Effector memory CD4-positive, alpha-beta T cell (primary cell): ENCODE results near the gene PIK3CB.
"Not testable (repeated sequence)": the region's sequence is repeated elsewhere in the genome, so short reads cannot be mapped to it uniquely, and the experiment has no call there.

ENCODE experiments used
- DNase-seq, 3 donors: peaks; one replicate each; pipeline ENCODE4 v3.0.0-alpha.2; 2020
- H3K27ac ChIP-seq: 2 replicates; pipeline ENCODE4 v1.7.0; 2013; ENCODE audit warnings: mild to moderate bottlenecking, low read length, moderate library complexity; ENCODE audit not compliant: insufficient read depth, poor library complexity, severe bottlenecking
- H3K27me3 ChIP-seq: replicated peaks from 2 replicates; pipeline ENCODE4 v1.7.0; 2013; ENCODE audit warnings: mild to moderate bottlenecking, low read length; ENCODE audit not compliant: insufficient read depth, control insufficient read depth, poor library complexity, severe bottlenecking
- H3K36me3 ChIP-seq: 2 replicates; pipeline ENCODE4 v1.7.0; 2013; ENCODE audit warnings: mild to moderate bottlenecking, low read length, moderate library complexity; ENCODE audit not compliant: control insufficient read depth, insufficient read depth
- H3K4me1 ChIP-seq: 2 replicates; pipeline ENCODE4 v1.7.0; 2013; ENCODE audit warnings: low read length, mild to moderate bottlenecking; ENCODE audit not compliant: control insufficient read depth, insufficient read depth, poor library complexity, severe bottlenecking
- H3K4me3 ChIP-seq: 2 replicates; pipeline ENCODE4 v1.7.0; 2013; ENCODE audit warnings: low read length, low read depth, mild to moderate bottlenecking; ENCODE audit not compliant: insufficient read depth, poor library complexity, severe bottlenecking
- H3K9me3 ChIP-seq: 2 replicates; pipeline ENCODE4 v1.7.0; 2013; ENCODE audit warnings: mild to moderate bottlenecking, low read length, moderate library complexity; ENCODE audit not compliant: control insufficient read depth

The PIK3CB gene

DNA sequence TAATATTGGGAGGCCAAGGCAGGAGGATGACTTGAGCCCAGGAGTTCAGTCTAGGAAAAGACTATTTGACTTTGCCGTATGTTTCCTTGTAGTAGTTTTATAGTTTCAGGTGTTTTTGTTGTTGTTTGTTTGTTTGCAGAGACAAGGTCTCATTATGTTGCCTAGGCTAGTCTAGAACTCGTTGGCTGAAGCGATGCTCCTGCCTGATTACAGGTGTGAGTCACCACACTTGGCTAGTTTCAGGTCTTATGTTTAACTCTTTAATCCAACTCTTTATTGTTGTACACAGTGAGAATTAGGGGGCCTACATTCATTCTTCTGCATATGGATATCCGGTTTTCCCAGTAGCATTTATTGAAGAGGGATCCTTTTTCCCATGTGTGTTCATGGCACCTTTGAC, 194.2 kb downstream of the PIK3CB start:
- no peak overlapping the region for H3K27ac ChIP-seq
- no peak overlapping the region for H3K4me3 ChIP-seq
- peaks cover 6% of the 10 kb centered on the region for H3K9me3 ChIP-seq
- no peak for DNase-seq
- no peaks in the 10 kb centered on the region for H3K4me1 ChIP-seq
- no peaks in the 10 kb centered on the region for H3K36me3 ChIP-seq
- H3K27me3 ChIP-seq, result no peaks in the 10 kb centered on the region

DNA sequence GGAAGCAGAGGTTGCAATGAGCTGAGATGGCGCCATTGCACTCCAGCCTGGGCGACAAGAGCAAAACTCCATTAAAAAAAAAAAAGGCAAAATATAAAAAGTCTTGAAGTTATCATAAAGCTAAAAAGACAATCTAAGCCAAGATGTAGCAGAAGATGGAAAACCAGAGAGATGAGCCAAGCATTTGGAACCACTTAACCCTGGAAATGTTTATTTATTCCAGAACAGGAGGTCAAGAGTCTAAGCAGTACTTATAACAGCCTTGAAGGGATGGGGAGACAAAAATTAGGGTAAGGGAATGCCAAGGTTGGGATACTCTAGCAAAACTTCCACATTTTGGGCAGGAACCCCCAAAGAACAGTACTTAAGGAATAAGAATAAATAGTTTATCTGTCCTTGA, 196.1 kb downstream of the PIK3CB start:
- DNase-seq, result no peak
- no peaks in the 10 kb centered on the region for H3K9me3 ChIP-seq
- no peak overlapping the region for H3K4me3 ChIP-seq
- no peaks in the 10 kb centered on the region for H3K36me3 ChIP-seq
- no peak overlapping the region for H3K27ac ChIP-seq
- no peaks in the 10 kb centered on the region for H3K27me3 ChIP-seq
- H3K4me1 ChIP-seq, result no peaks in the 10 kb centered on the region

DNA sequence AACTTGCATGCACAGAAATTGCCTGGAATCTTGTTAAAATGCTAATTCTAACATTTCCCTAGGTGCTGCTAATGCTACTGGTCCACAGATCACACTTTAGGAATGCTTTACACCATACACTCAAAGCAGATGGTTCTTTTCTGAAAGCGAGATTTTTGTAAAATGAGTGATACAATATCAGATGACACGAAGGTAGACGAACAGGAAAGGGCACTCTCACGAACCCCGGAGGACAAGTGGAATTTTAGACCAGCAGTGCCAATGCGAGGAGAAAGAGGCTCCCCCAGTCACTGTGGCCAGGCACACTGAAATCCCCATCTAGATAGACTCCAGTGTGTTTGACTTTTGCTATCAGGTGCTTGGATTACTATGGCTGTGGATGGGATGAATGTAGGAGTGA, 205.2 kb downstream of the PIK3CB start:
- Histone ChIP-seq H3K4me1 (no peaks in the 10 kb centered on the region), H3K4me3 (no peak overlapping the region), H3K36me3 (no peaks in the 10 kb centered on the region), H3K9me3 (no peaks in the 10 kb centered on the region), H3K27ac (no peak overlapping the region), H3K27me3 (no peaks in the 10 kb centered on the region)
- no peak for DNase-seq

DNA sequence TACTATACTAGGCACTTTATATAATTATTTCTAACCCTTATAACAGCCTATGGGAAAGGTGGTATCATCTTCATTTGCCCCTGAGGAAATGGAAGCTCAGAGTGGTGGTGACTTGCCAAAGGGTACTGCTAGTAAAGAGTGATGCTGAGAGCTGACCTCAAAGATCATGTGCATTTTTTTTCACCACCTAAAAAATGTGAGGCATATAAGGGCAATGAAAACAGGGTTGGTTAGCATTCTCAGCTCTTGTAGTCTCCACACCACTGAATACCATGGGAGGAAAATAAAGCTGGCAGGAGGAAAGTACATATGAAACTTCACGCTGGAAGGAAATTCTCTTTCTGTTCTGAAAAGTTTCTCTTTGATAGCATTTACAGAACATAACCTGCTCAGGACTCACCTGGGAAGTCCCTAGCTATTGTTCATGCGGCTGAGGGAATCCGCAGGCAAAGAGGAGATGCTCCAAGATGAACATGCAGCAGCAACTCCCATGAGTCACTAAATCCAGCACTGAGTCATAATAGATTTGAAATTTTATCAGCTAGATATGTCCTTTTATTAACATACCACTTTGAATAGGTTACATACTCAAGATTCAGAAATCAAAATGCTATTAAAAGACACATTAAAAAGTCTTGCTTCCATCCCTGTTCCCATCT, 208.9 kb downstream of the PIK3CB start:
- no peaks in the 10 kb centered on the region for H3K36me3 ChIP-seq
- H3K9me3 ChIP-seq, result no peaks in the 10 kb centered on the region
- H3K4me1 ChIP-seq, result no peaks in the 10 kb centered on the region
- H3K27me3 ChIP-seq, result no peaks in the 10 kb centered on the region
- H3K4me3 ChIP-seq, result no peak overlapping the region
- DNase-seq, result no peak
- H3K27ac ChIP-seq, result no peak overlapping the region

DNA sequence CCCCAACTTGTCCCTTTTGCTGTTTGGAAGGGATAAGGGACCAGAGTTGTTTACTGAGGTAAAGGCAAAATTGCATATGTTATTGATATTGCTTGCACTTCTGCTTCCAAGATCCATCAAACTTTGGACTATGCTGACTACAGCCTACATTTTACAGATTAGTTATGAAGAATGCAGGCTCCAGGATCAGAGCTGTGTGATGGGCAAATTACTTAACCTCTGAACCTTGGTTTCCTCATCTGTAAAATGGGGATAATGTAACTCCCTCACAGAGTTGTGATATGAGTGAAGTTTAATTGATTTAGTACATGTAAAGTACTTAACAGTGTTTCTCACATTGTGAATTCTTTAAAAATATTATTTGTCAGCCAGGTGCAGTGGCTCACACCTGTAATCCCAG, 210.2 kb downstream of the PIK3CB start:
- Histone ChIP-seq H3K27me3 (no peaks in the 10 kb centered on the region), H3K4me3 (no peak overlapping the region), H3K9me3 (no peaks in the 10 kb centered on the region), H3K27ac (no peak overlapping the region), H3K36me3 (no peaks in the 10 kb centered on the region), H3K4me1 (no peaks in the 10 kb centered on the region)
- DNase-seq, result no peak

DNA sequence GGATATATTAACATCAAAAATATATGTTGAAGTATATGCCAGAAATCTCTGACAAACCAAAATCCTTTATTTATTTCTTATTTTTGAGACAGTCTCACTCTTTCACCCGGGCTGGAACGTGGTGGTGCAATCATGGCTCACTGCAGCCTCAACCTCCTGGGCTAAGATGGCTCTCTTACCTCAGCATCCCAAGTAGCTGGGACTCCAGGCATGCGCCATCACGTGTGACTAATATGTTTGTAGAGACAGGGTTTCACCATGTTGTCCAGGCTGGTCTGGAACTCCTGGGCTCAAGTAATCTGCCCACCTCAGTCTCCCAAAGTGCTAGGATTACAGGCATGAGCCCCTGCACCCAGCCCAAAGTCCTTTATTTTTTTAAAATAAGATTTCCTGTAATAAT, 214.3 kb downstream of the PIK3CB start:
- Histone ChIP-seq H3K4me1 (no peaks in the 10 kb centered on the region), H3K36me3 (no peaks in the 10 kb centered on the region), H3K9me3 (no peaks in the 10 kb centered on the region), H3K27ac (no peak overlapping the region), H3K27me3 (no peaks in the 10 kb centered on the region), H3K4me3 (no peak overlapping the region)
- DNase-seq, result no peak

DNA sequence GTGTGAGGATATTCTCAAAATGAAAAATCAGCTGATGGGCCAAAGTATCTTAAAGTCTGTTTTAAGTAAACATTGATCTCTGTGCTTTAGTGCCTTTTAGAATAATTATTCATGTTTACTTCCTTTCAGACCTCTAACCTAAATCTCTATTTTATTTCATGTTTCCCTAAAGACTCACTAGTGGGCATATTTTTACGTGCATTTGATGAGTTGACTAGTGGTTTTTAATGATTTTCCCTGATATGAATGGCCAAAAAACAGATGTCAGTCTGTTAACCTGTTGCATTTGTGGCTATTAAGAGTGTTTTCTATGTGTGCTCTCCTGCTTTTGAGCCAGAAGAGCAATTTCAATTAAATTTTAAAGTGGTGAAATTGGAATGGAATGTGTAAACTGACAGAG, 219.3 kb downstream of the PIK3CB start:
- H3K27ac ChIP-seq, result no peak overlapping the region
- H3K27me3 ChIP-seq, result no peaks in the 10 kb centered on the region
- no peak for DNase-seq
- H3K4me1 ChIP-seq, result no peaks in the 10 kb centered on the region
- H3K9me3 ChIP-seq, result no peaks in the 10 kb centered on the region
- H3K4me3 ChIP-seq, result no peak overlapping the region
- H3K36me3 ChIP-seq, result no peaks in the 10 kb centered on the region

DNA sequence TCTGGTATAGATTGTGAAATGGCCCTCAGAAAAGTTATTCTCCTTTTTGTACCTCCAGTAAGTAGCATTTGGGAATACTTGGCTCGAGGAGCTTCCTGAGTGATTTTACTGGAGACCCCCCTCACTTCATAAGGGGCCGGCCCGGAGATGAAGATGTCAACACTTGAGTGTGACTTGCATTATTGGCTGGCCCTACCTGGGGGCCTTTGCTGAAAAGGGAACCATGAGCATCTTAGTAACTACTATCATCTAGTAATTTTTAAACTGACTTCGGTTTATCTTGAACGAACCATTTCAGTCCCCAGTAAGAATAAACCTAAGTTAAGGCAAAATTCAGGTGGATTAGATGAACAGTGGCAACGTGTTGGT, 224.8 kb downstream of the PIK3CB start:
- Histone ChIP-seq H3K4me1 (peaks cover 6% of the 10 kb centered on the region), H3K27me3 (no peaks in the 10 kb centered on the region), H3K9me3 (no peaks in the 10 kb centered on the region), H3K36me3 (no peaks in the 10 kb centered on the region), H3K4me3 (peak overlapping the region; percentile 50), H3K27ac (no peak overlapping the region)
- no peak for DNase-seq

DNA sequence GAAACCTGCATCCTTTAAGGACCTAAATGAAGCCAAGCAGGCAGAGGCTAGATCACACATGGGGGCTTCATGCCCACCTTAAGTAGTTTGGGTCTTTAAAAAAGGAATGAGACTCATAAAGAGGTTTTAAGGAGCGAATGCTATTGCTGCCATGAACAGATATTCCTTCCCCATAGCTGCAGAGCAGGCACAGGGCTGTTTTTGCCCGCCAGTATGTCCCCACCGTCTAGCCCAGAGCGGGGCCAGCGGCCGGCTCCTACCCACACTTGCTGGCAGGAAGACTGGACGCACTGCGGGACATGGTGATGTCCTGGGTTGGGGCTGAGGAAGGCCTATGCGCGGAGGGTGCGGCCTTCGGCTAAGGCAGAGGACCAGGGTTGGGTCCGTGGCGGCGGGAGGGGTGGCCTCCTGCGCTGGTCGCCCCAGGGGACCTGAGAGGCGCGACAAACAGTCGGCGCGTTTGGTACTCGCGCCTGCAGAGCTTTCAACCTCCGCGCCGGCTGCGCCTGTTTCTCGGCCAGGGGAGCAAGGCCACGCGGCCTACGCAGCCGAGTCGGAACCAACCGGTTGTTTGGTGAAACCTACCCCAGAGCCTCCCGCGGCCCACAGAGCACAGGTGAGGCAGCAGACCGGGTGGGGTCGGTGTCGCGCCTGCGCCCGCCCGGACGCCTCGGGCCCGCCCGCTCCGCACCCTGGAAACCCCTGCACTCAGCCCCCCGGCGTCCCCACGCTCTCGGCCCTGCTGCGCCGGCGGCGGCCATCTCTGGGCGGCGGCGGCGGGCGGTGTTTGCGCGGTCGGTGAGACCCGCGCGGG, 226.2 kb downstream of the PIK3CB start, which contains the start of gene FAIM:
Gene FAIM, plus strand, starts transcription at position 450 of the 814 bp plus-strand sequence. CDS start 10,956 bp downstream, outside the sequence.
- Histone ChIP-seq H3K36me3 (no peaks in the 10 kb centered on the region), H3K27me3 (no peaks in the 10 kb centered on the region), H3K4me3 (peak within 1 kb of the TSS; percentile 50), H3K4me1 (peaks cover 6% of the 10 kb centered on the region), H3K27ac (peak within 1 kb of the TSS; percentile 74), H3K9me3 (no peaks in the 10 kb centered on the region)
- peak in 2 of 3 donors; percentile 45 to 50 for DNase-seq

DNA sequence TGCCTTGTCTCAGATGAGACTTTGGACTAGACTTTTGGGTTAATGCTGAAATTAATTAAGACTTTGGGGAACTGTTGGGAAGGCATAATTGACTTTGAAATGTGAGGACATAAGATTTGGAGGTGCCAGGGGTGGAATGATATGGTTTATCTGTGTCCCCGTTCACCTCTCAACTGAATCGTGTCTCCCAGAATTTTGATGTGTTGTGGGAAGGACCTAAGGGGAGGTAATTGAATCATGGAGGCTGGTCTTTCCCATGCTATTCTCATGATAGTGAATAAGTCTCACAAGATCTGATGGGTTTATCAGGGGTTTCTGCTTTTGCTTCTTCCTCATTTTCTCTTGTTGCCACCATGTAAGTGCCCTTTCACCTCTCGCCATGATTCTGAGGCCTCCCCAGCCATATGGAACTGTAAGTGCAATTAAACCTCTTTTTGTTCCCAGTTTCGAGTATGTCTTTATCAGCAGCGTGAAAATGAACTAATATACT, 230.6 kb downstream of the PIK3CB start:
- H3K27me3 ChIP-seq, H3K4me3 ChIP-seq, H3K9me3 ChIP-seq, H3K36me3 ChIP-seq, H3K27ac ChIP-seq, H3K4me1 ChIP-seq, DNase-seq: not testable (repeated sequence)
